H9 (cell line): ENCODE results near the gene MAP2K1. TPM values are rescaled to one million over a fixed set of nuclear protein-coding genes. Genes with fewer than 3 reads are reported as not detected.

Experiments
- DNase-seq: peaks from one replicate; pipeline ENCODE4 v3.0.0-alpha.2; 2017
- H2AFZ ChIP-seq: one replicate; pipeline ENCODE4 v1.6.1; 2013; ENCODE audit warnings: mild to moderate bottlenecking, low read length, control low read depth, moderate library complexity
- H2AK5ac ChIP-seq: 2 replicates; pipeline ENCODE4 v1.6.1; 2013; ENCODE audit warnings: low read length, control low read depth, mixed read lengths; ENCODE audit not compliant: insufficient read length
- H2BK120ac ChIP-seq: one replicate; pipeline ENCODE4 v1.6.1; 2013; ENCODE audit warnings: low read depth, mild to moderate bottlenecking, low read length, control low read depth, inconsistent platforms; ENCODE audit not compliant: poor library complexity, severe bottlenecking
- H2BK12ac ChIP-seq: 2 replicates; pipeline ENCODE4 v1.6.1; 2013; ENCODE audit warnings: low read length, control low read depth, mixed read lengths, low read depth; ENCODE audit not compliant: insufficient read length
- H2BK15ac ChIP-seq: 2 replicates; pipeline ENCODE4 v1.6.1; 2013; ENCODE audit warnings: low read depth, low read length, control low read depth
- H2BK20ac ChIP-seq: one replicate; pipeline ENCODE4 v1.6.1; 2013; ENCODE audit warnings: low read depth, mild to moderate bottlenecking, low read length, control low read depth, inconsistent platforms; ENCODE audit not compliant: poor library complexity, severe bottlenecking
- H2BK5ac ChIP-seq: 2 replicates; pipeline ENCODE4 v1.6.1; 2013; ENCODE audit warnings: low read length, control low read depth, mixed read lengths; ENCODE audit not compliant: insufficient read length
- H3K14ac ChIP-seq: 2 replicates; pipeline ENCODE4 v1.6.1; 2013; ENCODE audit warnings: low read length, control low read depth; ENCODE audit not compliant: insufficient read depth
- H3K18ac ChIP-seq: 2 replicates; pipeline ENCODE4 v1.6.1; 2013; ENCODE audit warnings: low read depth, mild to moderate bottlenecking, mixed read lengths, low read length, control low read depth; ENCODE audit not compliant: insufficient read length
- H3K23ac ChIP-seq: 2 replicates; pipeline ENCODE4 v1.6.1; 2013; ENCODE audit warnings: low read length, control low read depth, mixed read lengths, low read depth; ENCODE audit not compliant: insufficient read length
- H3K23me2 ChIP-seq: 2 replicates; pipeline ENCODE4 v1.6.1; 2013; ENCODE audit warnings: low read depth, mild to moderate bottlenecking, mixed read lengths, low read length, control low read depth; ENCODE audit not compliant: insufficient read length, poor library complexity, severe bottlenecking
- H3K27ac ChIP-seq: 2 replicates; pipeline ENCODE4 v1.5.1; 2013; ENCODE audit warnings: low read length, control low read depth, mixed read lengths, low read depth; ENCODE audit not compliant: insufficient read length
- H3K27me3 ChIP-seq: 2 replicates; pipeline ENCODE4 v1.6.1; 2013; ENCODE audit warnings: low read length, control low read depth, inconsistent platforms; ENCODE audit not compliant: insufficient read depth
- H3K4ac ChIP-seq: 2 replicates; pipeline ENCODE4 v1.6.1; 2013; ENCODE audit warnings: low read depth, mild to moderate bottlenecking, control low read depth, inconsistent platforms, low read length, moderate library complexity
- H3K4me1 ChIP-seq: 2 replicates; pipeline ENCODE4 v1.6.1; 2013; ENCODE audit warnings: low read length, control low read depth, inconsistent platforms; ENCODE audit not compliant: insufficient read depth
- H3K4me2 ChIP-seq: 2 replicates; pipeline ENCODE4 v1.6.1; 2013; ENCODE audit warnings: low read length, control low read depth, mixed read lengths; ENCODE audit not compliant: insufficient read length, insufficient read depth
- H3K56ac ChIP-seq: 2 replicates; pipeline ENCODE4 v1.6.1; 2013; ENCODE audit warnings: low read depth, mild to moderate bottlenecking, mixed read lengths, low read length, control low read depth; ENCODE audit not compliant: insufficient read length
- H3K79me1 ChIP-seq: 2 replicates; pipeline ENCODE4 v1.6.1; 2013; ENCODE audit warnings: low read depth, mild to moderate bottlenecking, moderate library complexity, low read length, control low read depth, inconsistent platforms; ENCODE audit not compliant: insufficient read depth, poor library complexity, severe bottlenecking
- H3K79me2 ChIP-seq: 2 replicates; pipeline ENCODE4 v1.6.1; 2013; ENCODE audit warnings: low read length, control low read depth, inconsistent platforms; ENCODE audit not compliant: insufficient read depth
- H3K9ac ChIP-seq: 2 replicates; pipeline ENCODE4 v1.6.1; 2013; ENCODE audit warnings: low read length, control low read depth, mixed read lengths; ENCODE audit not compliant: insufficient read length; ENCODE audit errors: extremely low read depth
- H3K9me3 ChIP-seq: one replicate; pipeline ENCODE4 v1.6.1; 2013; ENCODE audit warnings: low read depth, low read length, inconsistent platforms; ENCODE audit not compliant: control insufficient read depth
- H3T11ph ChIP-seq: one replicate; pipeline ENCODE4 v1.6.1; 2013; ENCODE audit warnings: mild to moderate bottlenecking, low read length, control low read depth, inconsistent platforms
- H4K20me1 ChIP-seq: one replicate; pipeline ENCODE4 v1.6.1; 2013; ENCODE audit not compliant: control insufficient read depth, insufficient read length, insufficient read depth
- H4K5ac ChIP-seq: 2 replicates; pipeline ENCODE4 v1.6.1; 2013; ENCODE audit warnings: low read depth, mild to moderate bottlenecking, mixed read lengths, low read length, control low read depth; ENCODE audit not compliant: insufficient read length
- H4K8ac ChIP-seq: replicated peaks from 2 replicates; pipeline ENCODE4 v1.6.1; 2013; ENCODE audit warnings: low read length, control low read depth, mixed read lengths, low read depth; ENCODE audit not compliant: insufficient read length
- H4K91ac ChIP-seq: 2 replicates; pipeline ENCODE4 v1.6.1; 2013; ENCODE audit warnings: low read depth, mild to moderate bottlenecking, moderate library complexity, mixed read lengths, low read length, control low read depth; ENCODE audit not compliant: insufficient read length
- H3K27ac Mint-ChIP-seq, 3 experiments: 2 replicates in 2 of 3; 3 replicates in 1 of 3; pipeline ENCODE4 v1.8.0; 2020 to 2021; ENCODE audit warnings: mixed read lengths in 3 of 3, mild to moderate bottlenecking in 1 of 3, moderate library complexity in 1 of 3
- H3K27me3 Mint-ChIP-seq: 2 replicates; pipeline ENCODE4 v1.8.0; 2021; ENCODE audit warnings: low read depth, mild to moderate bottlenecking, moderate library complexity, mixed read lengths
- H3K36me3 Mint-ChIP-seq, 3 experiments: 2 replicates in 2 of 3; 3 replicates in 1 of 3; pipeline ENCODE4 v1.8.0; 2020 to 2021; ENCODE audit warnings: low read depth in 3 of 3, mixed read lengths in 3 of 3; ENCODE audit not compliant: insufficient read depth in 1 of 3
- H3K4me1 Mint-ChIP-seq, 2 experiments: 2 replicates each; pipeline ENCODE4 v1.8.0; 2020; ENCODE audit warnings: mixed read lengths in 2 of 2
- H3K4me3 Mint-ChIP-seq, 2 experiments: 2 replicates in 1 of 2; 3 replicates in 1 of 2; pipeline ENCODE4 v1.8.0; 2020 to 2021; ENCODE audit warnings: mild to moderate bottlenecking in 2 of 2, mixed read lengths in 2 of 2, moderate library complexity in 1 of 2
- H3K9me3 Mint-ChIP-seq, 2 experiments: 2 replicates in 1 of 2; 3 replicates in 1 of 2; pipeline ENCODE4 v1.8.0; 2020; ENCODE audit warnings: mild to moderate bottlenecking in 2 of 2, mixed read lengths in 2 of 2, moderate library complexity in 1 of 2
- CTCF ChIP-seq: fragments of 200-600 bp; sonication (generic); conservative IDR thresholded peaks from 3 replicates; pipeline ENCODE4 v1.8.0; 2021; ENCODE audit warnings: antibody characterized with exemption, mild to moderate bottlenecking
- WGBS: extraction: QIAGEN DNeasy Blood & Tissue Kit; methylation state at CpG from one replicate; pipeline ENCODE4 v1.1.7; 2013; ENCODE audit warnings: missing lambda C conversion rate, low lambda C conversion rate, mixed read lengths; ENCODE audit not compliant: insufficient read length; ENCODE audit errors: extremely low coverage; 5-methylcytosine and 5-hydroxymethylcytosine counted together
- total RNA-seq: library from RNA; stranded (reverse); gene quantifications from 2 replicates; pipeline ENCODE4 v1.2.1, GENCODE V29; 2021

Gene MAP2K1
- total RNA-seq, 1 experiment from 2014 or later, result 50.8 TPM

GRCh38 chr15:66399276-66399675 lies 12.6 kb downstream of the MAP2K1 start:
- peaks cover 14% of the 10 kb centered on the region; the same call in 1 of the 2 replicates for H3K4me1 ChIP-seq
- no peaks in the 10 kb centered on the region for H3K9me3 Mint-ChIP-seq
- no peak overlapping the region for H3K4ac ChIP-seq
- no peak overlapping the region for H4K91ac ChIP-seq
- no peak overlapping the region for H3K9ac ChIP-seq
- H3K23ac ChIP-seq, result no peak overlapping the region
- H2BK15ac ChIP-seq, result no peak overlapping the region
- H3K4me1 Mint-ChIP-seq, result peaks cover 32 to 38% of the 10 kb centered on the region in 2 experiments
- H3T11ph ChIP-seq, result no peak overlapping the region
- H3K27ac ChIP-seq, result no peak overlapping the region
- H4K8ac ChIP-seq, result no peak overlapping the region
- peaks cover 14 to 27% (median 21%) of the 10 kb centered on the region in 3 experiments for H3K36me3 Mint-ChIP-seq
- H4K20me1 ChIP-seq, result no peaks in the 10 kb centered on the region
- H3K18ac ChIP-seq, result no peak overlapping the region
- no peak for TF ChIP-seq CTCF
- H4K5ac ChIP-seq, result no peak overlapping the region
- no peak overlapping the region for H2BK20ac ChIP-seq
- no peak overlapping the region for H3K4me3 Mint-ChIP-seq
- no peaks in the 10 kb centered on the region for H3K27me3 Mint-ChIP-seq
- no peaks in the 10 kb centered on the region for H3K9me3 ChIP-seq
- H2BK5ac ChIP-seq, result no peak overlapping the region
- no peak overlapping the region for H2AFZ ChIP-seq
- H3K79me2 ChIP-seq, result peaks cover 31% of the 10 kb centered on the region; the same call in 1 of the 2 replicates
- peak overlapping the region; percentile 25 to 79 (median 77); a peak in 2 of 7 replicates for H3K27ac Mint-ChIP-seq
- no peak overlapping the region for H3K4me2 ChIP-seq
- H3K14ac ChIP-seq, result no peak overlapping the region
- no peaks in the 10 kb centered on the region for H3K23me2 ChIP-seq
- peaks cover 10% of the 10 kb centered on the region for H3K79me1 ChIP-seq
- H3K27me3 ChIP-seq, result no peaks in the 10 kb centered on the region
- no peak overlapping the region for H2BK120ac ChIP-seq
- H3K56ac ChIP-seq, result no peak overlapping the region
- no peak for DNase-seq
- H2BK12ac ChIP-seq, result no peak overlapping the region
- no peak overlapping the region for H2AK5ac ChIP-seq
- no CpG with 5 or more reads among the region's 8 CpGs for WGBS
